Activated CD8-positive, alpha-beta memory T cell treated with anti-CD3 and anti-CD28 coated beads, Interleukin-2, amount 50 U/mL, for 48 hours (primary cell): ENCODE measurements around the gene SFXN2.
A peak's percentile ranks its signal among the peaks of the same experiment; 100 is the strongest.
"Not testable (repeated sequence)": the region's sequence is repeated elsewhere in the genome, so short reads cannot be mapped to it uniquely, and the experiment has no call there.

Experiments used
- DNase-seq: peaks from one replicate; pipeline ENCODE4 v3.0.0-alpha.2; 2020

Gene SFXN2

GRCh38 chr10:102682416-102682815 is 32.0 kb upstream of the SFXN2 start:
- no peak for DNase-seq

GRCh38 chr10:102682981-102683380 is 31.5 kb upstream of the SFXN2 start:
- no peak for DNase-seq

GRCh38 chr10:102683736-102684135 is 30.7 kb upstream of the SFXN2 start:
- no peak for DNase-seq

- no peak for DNase-seq
Observed at GRCh38 chr10:102691285-102692066, 23.0 kb upstream of the SFXN2 start.

GRCh38 chr10:102695401-102695800 is 19.0 kb upstream of the SFXN2 start:
- DNase-seq: not testable (repeated sequence)

- DNase-seq: no peak
Observed at GRCh38 chr10:102696736-102697135, 17.7 kb upstream of the SFXN2 start.

GRCh38 chr10:102698894-102699293 is 15.5 kb upstream of the SFXN2 start:
- no peak for DNase-seq

- no peak for DNase-seq
Observed at GRCh38 chr10:102701272-102701671, 13.2 kb upstream of the SFXN2 start.

GRCh38 chr10:102701796-102702195 is 12.6 kb upstream of the SFXN2 start:
- no peak for DNase-seq

- no peak for DNase-seq
Observed at GRCh38 chr10:102702742-102703141, 11.7 kb upstream of the SFXN2 start.

GRCh38 chr10:102704915-102705314 is 9.5 kb upstream of the SFXN2 start:
- no peak for DNase-seq

- DNase-seq: no peak
Observed at GRCh38 chr10:102705531-102705930, 8.9 kb upstream of the SFXN2 start.

GRCh38 chr10:102710609-102711008 is 3.8 kb upstream of the SFXN2 start:
- DNase-seq: no peak

GRCh38 chr10:102712089-102712488 is 2.3 kb upstream of the SFXN2 start:
- DNase-seq: no peak

- no peak for DNase-seq
Observed at GRCh38 chr10:102712843-102713538, 1.4 kb upstream of the SFXN2 start.

GRCh38 chr10:102713539-102713813 is 960 bp upstream of the SFXN2 start:
- no peak for DNase-seq

- DNase-seq: peak; percentile 99
Observed at GRCh38 chr10:102713814-102714620, 419 bp upstream of the SFXN2 start, which contains the start of gene ARL3. Gene ARL3 (minus strand): TSS chr10:102714397. CDS start chr10:102714275, 122 bp downstream.

- DNase-seq: no peak
Observed at GRCh38 chr10:102715880-102716279, 1.4 kb downstream of the SFXN2 start.

GRCh38 chr10:102716900-102717565 is 2.6 kb downstream of the SFXN2 start:
- not testable (repeated sequence) for DNase-seq

GRCh38 chr10:102718220-102718619 is 3.8 kb downstream of the SFXN2 start:
- no peak for DNase-seq

- no peak for DNase-seq
Observed at GRCh38 chr10:102720337-102720736, 5.9 kb downstream of the SFXN2 start.

- no peak for DNase-seq
Observed at GRCh38 chr10:102720775-102721301, 6.4 kb downstream of the SFXN2 start.

- no peak for DNase-seq
Observed at GRCh38 chr10:102721954-102722353, 7.5 kb downstream of the SFXN2 start.
